DOHH2 (cell line): ENCODE data around the gene SAXO2.
"Not testable (repeated sequence)": the region's sequence is repeated elsewhere in the genome, so short reads cannot be mapped to it uniquely, and the experiment has no call there.

Experiments used
- H3F3A ChIP-seq: fragments of 200-600 bp; sonication (generic), shearing (Covaris generic); 2 replicates; pipeline ENCODE4 v1.6.0; 2016; ENCODE audit warnings: antibody characterized with exemption, mild to moderate bottlenecking; ENCODE audit not compliant: control insufficient read depth, insufficient read depth
- H3K27ac ChIP-seq: fragments of 200-600 bp; sonication (generic); 2 replicates; pipeline ENCODE4 v1.5.1; 2014; ENCODE audit warnings: low read depth, mild to moderate bottlenecking, low read length, moderate library complexity
- H3K27me3 ChIP-seq: fragments of 200-600 bp; sonication (generic); 2 replicates; pipeline ENCODE4 v1.6.1; 2014; ENCODE audit warnings: mild to moderate bottlenecking, low read length, mixed read lengths; ENCODE audit not compliant: control insufficient read depth
- H3K36me3 ChIP-seq: fragments of 200-600 bp; sonication (generic); 2 replicates; pipeline ENCODE4 v1.6.1; 2014; ENCODE audit warnings: mild to moderate bottlenecking, low read length, moderate library complexity, mixed read lengths; ENCODE audit not compliant: control insufficient read depth
- H3K4me1 ChIP-seq: fragments of 200-600 bp; sonication (generic); 2 replicates; pipeline ENCODE4 v1.6.1; 2014; ENCODE audit warnings: mild to moderate bottlenecking, low read length, mixed read lengths; ENCODE audit not compliant: control insufficient read depth
- H3K4me2 ChIP-seq: fragments of 200-600 bp; sonication (generic); 2 replicates; pipeline ENCODE4 v1.6.0; 2014; ENCODE audit warnings: mild to moderate bottlenecking, low read length, moderate library complexity
- H3K4me3 ChIP-seq: fragments of 200-600 bp; sonication (generic); 2 replicates; pipeline ENCODE4 v1.5.1; 2014; ENCODE audit warnings: mild to moderate bottlenecking, low read length, mixed read lengths
- H3K79me2 ChIP-seq: fragments of 200-600 bp; sonication (generic); 2 replicates; pipeline ENCODE4 v1.6.1; 2014; ENCODE audit warnings: mild to moderate bottlenecking, low read length, mixed read lengths; ENCODE audit not compliant: control insufficient read depth
- H3K9me2 ChIP-seq: fragments of 200-600 bp; sonication (generic); replicated peaks from 2 replicates; pipeline ENCODE4 v1.6.1; 2014; ENCODE audit warnings: mild to moderate bottlenecking, low read length, mixed read lengths; ENCODE audit not compliant: control insufficient read depth
- H3K9me3 ChIP-seq: fragments of 200-600 bp; sonication (generic); 2 replicates; pipeline ENCODE4 v1.6.1; 2014; ENCODE audit warnings: antibody characterized with exemption, low read length, mixed read lengths; ENCODE audit not compliant: control insufficient read depth, insufficient read depth
- H4K20me1 ChIP-seq: fragments of 200-600 bp; sonication (generic); 2 replicates; pipeline ENCODE4 v1.6.0; 2014; ENCODE audit warnings: low read depth, mild to moderate bottlenecking, antibody characterized with exemption, low read length, moderate library complexity; ENCODE audit not compliant: control insufficient read depth, insufficient read depth
- CTCF ChIP-seq: fragments of 200-600 bp; sonication (generic); IDR thresholded peaks from one replicate; pipeline ENCODE4 v1.5.1; 2014; ENCODE audit warnings: antibody characterized with exemption, mild to moderate bottlenecking, low read depth, low read length; ENCODE audit not compliant: poor library complexity, severe bottlenecking
- EZH2phosphoT487 ChIP-seq: fragments of 200-600 bp; sonication (generic); IDR thresholded peaks from 2 replicates; pipeline ENCODE4 v1.6.1; 2017; ENCODE audit warnings: borderline replicate concordance, mild to moderate bottlenecking, antibody characterized with exemption, low read length, moderate library complexity, mixed read lengths

The SAXO2 gene

GRCh38 chr15:82231233-82231632, 31.4 kb upstream of the SAXO2 start:
- Histone ChIP-seq H3K4me3 (no peak overlapping the region), H4K20me1 (no peaks in the 10 kb centered on the region), H3K9me2 (no peaks in the 10 kb centered on the region), H3K79me2 (no peaks in the 10 kb centered on the region), H3K4me2 (no peak overlapping the region), H3K27ac (no peak overlapping the region), H3K4me1 (peaks cover 16% of the 10 kb centered on the region), H3K9me3 (no peaks in the 10 kb centered on the region), H3F3A (0 out of 2 replicates have a peak, but pooled peaks cover 4% of the 10 kb centered on the region), H3K36me3 (peaks cover 49% of the 10 kb centered on the region), H3K27me3 (no peaks in the 10 kb centered on the region)
- no peak for TF ChIP-seq EZH2phosphoT487
- TF ChIP-seq CTCF = no peak

- H3K79me2 ChIP-seq = no peaks in the 10 kb centered on the region
- no peaks in the 10 kb centered on the region for H3K27me3 ChIP-seq
- TF ChIP-seq CTCF (no peak), EZH2phosphoT487 (no peak)
- H4K20me1 ChIP-seq = no peaks in the 10 kb centered on the region
- no peak overlapping the region for H3K4me2 ChIP-seq
- 0 out of 2 replicates have a peak, but pooled peaks cover 4% of the 10 kb centered on the region for H3F3A ChIP-seq
- H3K4me1 ChIP-seq = peaks cover 16% of the 10 kb centered on the region
- H3K9me2 ChIP-seq = no peaks in the 10 kb centered on the region
- H3K9me3 ChIP-seq = no peaks in the 10 kb centered on the region
- peaks cover 45% of the 10 kb centered on the region for H3K36me3 ChIP-seq
- no peak overlapping the region for H3K27ac ChIP-seq
- H3K4me3 ChIP-seq = no peak overlapping the region
Measured at GRCh38 chr15:82231842-82232241, 30.8 kb upstream of the SAXO2 start.

- not testable (repeated sequence) for H3K4me3 ChIP-seq, H4K20me1 ChIP-seq, H3K9me3 ChIP-seq, H3K27me3 ChIP-seq, H3K27ac ChIP-seq, H3K9me2 ChIP-seq, H3F3A ChIP-seq, H3K4me2 ChIP-seq, H3K79me2 ChIP-seq
- Histone ChIP-seq H3K4me1 (peaks cover 12% of the 10 kb centered on the region), H3K36me3 (peaks cover 31% of the 10 kb centered on the region)
Measured at GRCh38 chr15:82237944-82238534, 24.6 kb upstream of the SAXO2 start.

- TF ChIP-seq EZH2phosphoT487 (no peak), CTCF (no peak)
- no peaks in the 10 kb centered on the region for H3K4me1 ChIP-seq
- H3K9me2 ChIP-seq = no peaks in the 10 kb centered on the region
Measured at GRCh38 chr15:82239685-82240391, 22.8 kb upstream of the SAXO2 start.

GRCh38 chr15:82241836-82242499, 20.6 kb upstream of the SAXO2 start:
- not testable (repeated sequence) for H3K79me2 ChIP-seq, H3K4me1 ChIP-seq, H3K9me3 ChIP-seq, H3K4me3 ChIP-seq, H3K4me2 ChIP-seq, H3F3A ChIP-seq, H3K9me2 ChIP-seq, H3K27me3 ChIP-seq, H3K27ac ChIP-seq, H4K20me1 ChIP-seq
- H3K36me3 ChIP-seq = peaks cover 29% of the 10 kb centered on the region

More at GRCh38 chr15:82239685-82240391, 22.8 kb upstream of the SAXO2 start:
- H3K4me2 ChIP-seq = no peak overlapping the region
- H3K4me3 ChIP-seq = no peak overlapping the region
- no peaks in the 10 kb centered on the region for H4K20me1 ChIP-seq
- no peaks in the 10 kb centered on the region for H3K9me3 ChIP-seq
- peaks cover 34% of the 10 kb centered on the region for H3K36me3 ChIP-seq
- H3K27me3 ChIP-seq = no peaks in the 10 kb centered on the region
- H3K27ac ChIP-seq = no peak overlapping the region
- no peaks in the 10 kb centered on the region for H3K79me2 ChIP-seq
- no peaks in the 10 kb centered on the region for H3F3A ChIP-seq
